Endothelial cell of umbilical vein (primary cell): ENCODE data around the gene ARSB. TPM values are rescaled to one million over a fixed set of nuclear protein-coding genes. Genes with fewer than 3 reads are reported as not detected.

Source experiments
- BruUV-seq: library from RNA; stranded (reverse); fragments of 400-500 nt; replicated peaks from 2 replicates; lab custom pipeline; 2021; lab: Mats Ljungman, UMichigan
- CTCF ChIA-PET: fragments of 300-600, 350-600 bp; sonication (Branson Sonifier 250); formaldehyde crosslinking; loops from one replicate; lab custom pipeline; 2021; ENCODE audit warnings: antibody characterized with exemption, inconsistent platforms; lab: Charles Lee
- POLR2A ChIA-PET: fragments of 300-600, 350-600 bp; sonication (Branson Sonifier 250); formaldehyde crosslinking; loops from one replicate; lab custom pipeline; 2021; ENCODE audit warnings: antibody characterized with exemption, inconsistent platforms; lab: Charles Lee
- DNase-seq: peaks from one replicate; pipeline ENCODE4 v3.0.0-alpha.2; 2011; ENCODE audit warnings: low read depth, low spot score
- FAIRE-seq: peaks from 2 replicates; lab custom pipeline; 2011; peaks lifted over from hg19 to GRCh38; lab: Jason Lieb, UNC
- H2AFZ ChIP-seq: 2 replicates; pipeline ENCODE4 v1.6.0; 2012; ENCODE audit warnings: low read depth, low read length, control low read depth, inconsistent platforms
- H3K27ac ChIP-seq: 2 replicates; pipeline ENCODE4 v1.5.1; 2011; ENCODE audit warnings: low read depth, mild to moderate bottlenecking, control low read depth, low read length, moderate library complexity; ENCODE audit not compliant: insufficient read depth
- H3K27me3 ChIP-seq, 2 experiments: 2 replicates each; pipeline versions ENCODE4 v1.6.0 to v1.6.1; 2011; ENCODE audit warnings: low read length in 2 of 2, mixed read lengths in 1 of 2; ENCODE audit not compliant: control insufficient read depth in 2 of 2, insufficient read depth in 2 of 2
- H3K36me3 ChIP-seq, 2 experiments: 2 replicates in 1 of 2; 3 replicates in 1 of 2; pipeline ENCODE4 v1.5.1; 2011; ENCODE audit warnings: low read length in 2 of 2, mild to moderate bottlenecking in 1 of 2, moderate library complexity in 1 of 2; ENCODE audit not compliant: control insufficient read depth in 2 of 2, insufficient read depth in 2 of 2; ENCODE audit errors: extremely low read depth in 1 of 2
- H3K4me1 ChIP-seq: 3 replicates; pipeline ENCODE4 v1.5.1; 2011; ENCODE audit warnings: mild to moderate bottlenecking, low read length; ENCODE audit not compliant: control insufficient read depth, insufficient read depth; ENCODE audit errors: extremely low read depth
- H3K4me2 ChIP-seq: 2 replicates; pipeline ENCODE4 v1.6.1; 2011; ENCODE audit warnings: low read length, control low read depth, mixed read lengths; ENCODE audit not compliant: insufficient read depth
- H3K4me3 ChIP-seq, 3 experiments: fragments of 200-600 bp in 1 of 3; sonication (generic), shearing (Covaris generic) in 1 of 3; replicated peaks in 1 of 3; 2 replicates each; pipeline ENCODE4 v1.5.1; 2011 to 2016; ENCODE audit warnings: control low read depth in 3 of 3, low read length in 3 of 3, mild to moderate bottlenecking in 2 of 3, inconsistent platforms in 1 of 3, low read depth in 1 of 3, moderate library complexity in 1 of 3; ENCODE audit not compliant: insufficient read depth in 1 of 3
- H3K79me2 ChIP-seq: 2 replicates; pipeline ENCODE4 v1.6.0; 2012; ENCODE audit warnings: low read length, inconsistent platforms; ENCODE audit not compliant: control insufficient read depth, insufficient read depth
- H3K9ac ChIP-seq: replicated peaks from 2 replicates; pipeline ENCODE3; 2011; ENCODE audit warnings: low read length, control low read depth; ENCODE audit not compliant: insufficient read depth; ENCODE audit errors: extremely low read depth
- H3K9me1 ChIP-seq: replicated peaks from 3 replicates; pipeline ENCODE4 v1.6.0; 2011; ENCODE audit warnings: mild to moderate bottlenecking, low read length; ENCODE audit not compliant: control insufficient read depth, insufficient read depth; ENCODE audit errors: extremely low read depth
- H3K9me3 ChIP-seq: replicated peaks from 2 replicates; pipeline ENCODE4 v1.5.1; 2012; ENCODE audit warnings: low read length, inconsistent platforms; ENCODE audit not compliant: control insufficient read depth, insufficient read depth
- H4K20me1 ChIP-seq: replicated peaks from 2 replicates; pipeline ENCODE3; 2011; ENCODE audit warnings: mild to moderate bottlenecking, low read length; ENCODE audit not compliant: control insufficient read depth, insufficient read depth; ENCODE audit errors: extremely low read depth
- CTCF ChIP-seq, 2 donors: IDR thresholded peaks; 1 replicate in 1 of 2; 2 replicates in 1 of 2; pipeline ENCODE4 v1.5.1; 2011; ENCODE audit warnings: low read length in 2 of 2, mild to moderate bottlenecking in 2 of 2, moderate library complexity in 2 of 2, control low read depth in 1 of 2, inconsistent platforms in 1 of 2, low read depth in 1 of 2; ENCODE audit not compliant: insufficient read depth in 1 of 2; ENCODE audit errors: extremely low read depth in 1 of 2
- EZH2 ChIP-seq: IDR thresholded peaks from 2 replicates; pipeline ENCODE4 v1.6.1; 2012; ENCODE audit warnings: borderline replicate concordance, low read depth, mild to moderate bottlenecking, moderate library complexity, low read length, inconsistent platforms; ENCODE audit not compliant: severe bottlenecking
- FOS ChIP-seq: IDR thresholded peaks from 2 replicates; pipeline ENCODE4 v1.6.1; 2011; ENCODE audit warnings: mild to moderate bottlenecking, low read length, moderate library complexity, borderline replicate concordance; ENCODE audit not compliant: insufficient read depth
- GATA2 ChIP-seq: IDR thresholded peaks from 2 replicates; pipeline ENCODE4 v1.7.0; 2011; ENCODE audit warnings: low read depth, mild to moderate bottlenecking, moderate library complexity, mixed read lengths, low read length; ENCODE audit not compliant: insufficient read length, insufficient read depth
- JUN ChIP-seq: IDR thresholded peaks from 2 replicates; pipeline ENCODE4 v1.6.1; 2011; ENCODE audit warnings: borderline replicate concordance, low read depth; ENCODE audit not compliant: insufficient read length, insufficient read depth
- MYC ChIP-seq: IDR thresholded peaks from one replicate; pipeline ENCODE4 v1.6.1; 2011; ENCODE audit warnings: mild to moderate bottlenecking, low read depth, low read length
- POLR2A ChIP-seq: IDR thresholded peaks from 2 replicates; pipeline ENCODE4 v1.6.1; 2012; ENCODE audit warnings: low read depth, mild to moderate bottlenecking, control low read depth, low read length
- POLR2AphosphoS5 ChIP-seq: IDR thresholded peaks from 2 replicates; pipeline ENCODE4 v1.6.1; 2012; ENCODE audit warnings: low read depth, mild to moderate bottlenecking, control low read depth, low read length, moderate library complexity; ENCODE audit not compliant: insufficient read depth
- dilution Hi-C: fragments of 300-500 bp; cut with MboI; formaldehyde crosslinking; loops from one replicate; pipeline ENCODE4 v1.15.0; 2019; ENCODE audit warnings: low sequenced_read_pairs; ENCODE audit not compliant: extremely low pct_ligation_motif_present
- intact Hi-C: fragments of 100-400 bp; cut with micrococcal nuclease; formaldehyde crosslinking; loops from one replicate; pipeline ENCODE4 v1.10.0; 2022
- polyA plus RNA-seq, 4 experiments: library from polyadenylated mRNA; depleted of rRNA in 3 of 4; stranded (reverse) in 3 of 4; unstranded in 1 of 4; fragments of >200 nt; gene quantifications; 2 replicates each; pipeline versions ENCODE4 v1.2.1 to v1.2.3, GENCODE V29; 2011 to 2012; ENCODE audit warnings: missing spikeins in 1 of 4
- total RNA-seq: library from RNA; stranded (reverse); gene quantifications from 2 replicates; pipeline ENCODE4 v1.2.3, GENCODE V29; 2021
- TF ChIP-seq, protein P1 (sequence below): IDR thresholded peaks from 2 replicates; pipeline ENCODE4 v1.6.1; 2011; ENCODE audit not compliant: insufficient read depth, insufficient read length

Gene ARSB
- total and polyA plus RNA-seq, 2 donors (not counting 3 experiments of a cell fraction or from before 2014, with no cell fraction given): 17.2 to 25.8 TPM

GRCh38 chr5:78751872-78752271 is 233.2 kb downstream of the ARSB start:
- DNase-seq (no peak), FAIRE-seq (no peak)
- intact Hi-C loops (no loop called here), dilution Hi-C loops (no loop called here)
- ChIA-PET POLR2A (no interaction called here), CTCF (no interaction called here)
- Histone ChIP-seq H3K4me2 (no peak overlapping the region), H2AFZ (no peak overlapping the region), H3K27me3 (peaks cover 0 to 10% of the 10 kb centered on the region in 2 experiments), H3K9me1 (no peaks in the 10 kb centered on the region), H3K27ac (no peak overlapping the region), H4K20me1 (no peaks in the 10 kb centered on the region), H3K79me2 (no peaks in the 10 kb centered on the region), H3K9me3 (no peaks in the 10 kb centered on the region), H3K4me3 (no peak overlapping the region), H3K36me3 (no peaks in the 10 kb centered on the region), H3K4me1 (no peaks in the 10 kb centered on the region), H3K9ac (no peak overlapping the region)
- BruUV-seq: no TSS peak
- TF ChIP-seq CTCF (IDR thresholded peaks at IDR 0.05; ENCODE audit: extremely low read depth in 1 of 2, insufficient read depth in 1 of 2, low read depth in 1 of 2, low read length in 2 of 2) (no peak), EZH2 (no peak), GATA2 (no peak), JUN (no peak)
- TF ChIP-seq, protein P1, sequence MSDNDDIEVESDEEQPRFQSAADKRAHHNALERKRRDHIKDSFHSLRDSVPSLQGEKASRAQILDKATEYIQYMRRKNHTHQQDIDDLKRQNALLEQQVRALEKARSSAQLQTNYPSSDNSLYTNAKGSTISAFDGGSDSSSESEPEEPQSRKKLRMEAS: no peak

GRCh38 chr5:78750281-78750680 is 234.8 kb downstream of the ARSB start:
- H3K9ac ChIP-seq: no peak overlapping the region
- no TSS peak for BruUV-seq
- no peak overlapping the region for H3K27ac ChIP-seq
- H3K9me3 ChIP-seq: no peaks in the 10 kb centered on the region
- no peaks in the 10 kb centered on the region for H3K9me1 ChIP-seq
- H3K79me2 ChIP-seq: no peaks in the 10 kb centered on the region
- no peak overlapping the region for H3K4me3 ChIP-seq
- H3K36me3 ChIP-seq: no peaks in the 10 kb centered on the region
- H2AFZ ChIP-seq: no peak overlapping the region
- TF ChIP-seq EZH2 (no peak), JUN (no peak), GATA2 (no peak), POLR2A (no peak), POLR2AphosphoS5 (no peak), FOS (no peak), MYC (no peak), CTCF (IDR thresholded peaks at IDR 0.05; ENCODE audit: extremely low read depth in 1 of 2, insufficient read depth in 1 of 2, low read depth in 1 of 2, low read length in 2 of 2) (no peak)
- TF ChIP-seq, protein P1: no peak
- DNase-seq (no peak), FAIRE-seq (no peak)
- H3K4me2 ChIP-seq: no peak overlapping the region
- H3K4me1 ChIP-seq: no peaks in the 10 kb centered on the region
- intact Hi-C loops: no loop called here
- peaks cover 5 to 17% of the 10 kb centered on the region in 2 experiments for H3K27me3 ChIP-seq
- H4K20me1 ChIP-seq: no peaks in the 10 kb centered on the region
- ChIA-PET POLR2A (no interaction called here), CTCF (interaction anchor here (1.1 kb wide), 1 partner anchor 149 kb away, joined by 3 read pairs; no protein-coding TSS in a partner anchor)
- dilution Hi-C loops: no loop called here
